HL-60/S4 treated with phorbol 12-myristate 13-acetate at 8.2 ng/mL for 4 days and 3 days (cell line): ENCODE measurements around the gene B4GALNT4.
"Not testable (repeated sequence)": the region's sequence is repeated elsewhere in the genome, so short reads cannot be mapped to it uniquely, and the experiment has no call there.

Experiments
- in situ Hi-C: fragments of 300-500 bp; cut with MboI; formaldehyde crosslinking; loops from 2 replicates; pipeline ENCODE4 v1.15.0; 2022; ENCODE audit warnings: low sequenced_read_pairs

Gene B4GALNT4

GRCh38 chr11:417652-418342 is 48.5 kb downstream of the B4GALNT4 start:
- in situ Hi-C loops = no loop called here

- in situ Hi-C loops = no loop called here
Observed at GRCh38 chr11:418343-419247, 49.3 kb downstream of the B4GALNT4 start.

GRCh38 chr11:419248-420005 is 50.1 kb downstream of the B4GALNT4 start:
- in situ Hi-C loops = no loop called here

GRCh38 chr11:420054-420910 is 51.0 kb downstream of the B4GALNT4 start:
- in situ Hi-C loops = no loop called here

- in situ Hi-C loops = no loop called here
Observed at GRCh38 chr11:420911-421321, 51.6 kb downstream of the B4GALNT4 start.

- in situ Hi-C loops = no loop called here
Observed at GRCh38 chr11:422249-422656, 53.0 kb downstream of the B4GALNT4 start.

- in situ Hi-C loops = no loop called here
Observed at GRCh38 chr11:424232-424631, 54.9 kb downstream of the B4GALNT4 start.

- in situ Hi-C loops = not testable (repeated sequence)
Observed at GRCh38 chr11:424766-425165, 55.5 kb downstream of the B4GALNT4 start.

GRCh38 chr11:425301-425700 is 56.0 kb downstream of the B4GALNT4 start:
- in situ Hi-C loops = no loop called here

GRCh38 chr11:426851-427250 is 57.6 kb downstream of the B4GALNT4 start:
- in situ Hi-C loops = no loop called here

- in situ Hi-C loops = no loop called here
Observed at GRCh38 chr11:428295-428694, 59.0 kb downstream of the B4GALNT4 start.

- in situ Hi-C loops = no loop called here
Observed at GRCh38 chr11:429391-429790, 60.1 kb downstream of the B4GALNT4 start.

GRCh38 chr11:429931-430456 is 60.7 kb downstream of the B4GALNT4 start:
- in situ Hi-C loops = no loop called here
